ENCODE measurements around the gene SDK1.
"Not testable (repeated sequence)": the region's sequence is repeated elsewhere in the genome, so short reads cannot be mapped to it uniquely, and the experiment has no call there.

The SDK1 gene

DNA sequence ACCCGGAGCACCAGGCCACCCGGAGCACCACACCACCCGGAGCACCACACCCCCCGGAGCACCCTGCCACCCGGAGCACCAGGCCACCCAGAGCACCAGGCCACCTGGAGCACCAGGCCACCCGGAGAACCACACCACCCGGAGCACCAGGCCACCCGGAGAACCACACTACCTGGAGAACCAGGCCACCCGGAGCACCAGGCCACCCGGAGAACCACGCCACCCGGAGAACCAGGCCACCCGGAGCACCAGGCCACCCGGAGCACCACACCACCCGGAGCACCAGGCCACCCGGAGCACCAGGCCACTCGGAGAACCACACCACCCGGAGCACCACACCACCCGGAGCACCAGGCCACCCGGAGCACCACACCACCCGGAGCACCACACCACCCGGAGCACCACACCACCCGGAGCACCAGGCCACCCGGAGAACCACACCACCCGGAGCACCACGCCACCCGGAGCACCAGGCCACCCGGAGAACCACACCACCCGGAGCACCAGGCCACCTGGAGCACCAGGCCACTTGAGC is 916.1 kb downstream of the SDK1 start:
- not testable (repeated sequence) for DNase-seq

DNA sequence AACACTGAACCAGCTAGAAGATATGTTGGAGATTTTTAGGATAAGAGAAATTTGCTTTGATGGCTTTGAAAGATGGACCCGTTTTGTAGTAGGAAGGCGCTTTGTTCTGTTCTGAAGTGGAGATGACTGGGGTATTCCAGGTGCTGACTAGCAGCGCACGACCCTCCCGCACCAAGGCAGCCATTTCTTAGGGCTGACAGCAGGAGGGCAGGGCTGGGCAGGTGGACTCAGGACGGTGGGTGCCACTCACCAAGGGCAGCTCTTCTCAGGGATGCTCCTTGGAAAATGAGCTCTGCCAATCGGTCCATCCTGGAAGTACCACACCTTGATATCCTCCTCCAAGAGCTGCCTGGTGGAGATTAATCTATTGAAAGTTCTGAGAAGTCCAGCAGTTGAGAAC is 917.4 kb downstream of the SDK1 start:
- DNase-seq: no peak

DNA sequence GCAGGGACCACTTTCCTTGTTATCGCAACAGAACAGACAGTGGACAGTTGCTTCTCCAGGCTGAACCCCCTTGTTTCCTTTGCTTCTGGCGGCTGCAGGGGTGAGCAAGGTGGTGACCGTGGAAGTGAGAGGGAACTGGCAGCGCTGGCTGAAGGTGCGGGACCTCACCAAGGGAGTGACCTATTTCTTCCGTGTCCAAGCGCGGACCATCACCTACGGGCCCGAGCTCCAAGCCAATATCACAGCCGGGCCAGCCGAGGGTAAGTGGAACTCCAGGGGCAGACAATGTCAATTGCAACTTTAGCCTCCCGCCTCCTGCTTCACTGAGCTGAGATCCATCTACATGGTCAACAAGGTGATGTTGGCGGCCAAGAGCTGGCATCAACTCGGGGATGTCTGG is 919.0 kb downstream of the SDK1 start:
- DNase-seq: no peak

DNA sequence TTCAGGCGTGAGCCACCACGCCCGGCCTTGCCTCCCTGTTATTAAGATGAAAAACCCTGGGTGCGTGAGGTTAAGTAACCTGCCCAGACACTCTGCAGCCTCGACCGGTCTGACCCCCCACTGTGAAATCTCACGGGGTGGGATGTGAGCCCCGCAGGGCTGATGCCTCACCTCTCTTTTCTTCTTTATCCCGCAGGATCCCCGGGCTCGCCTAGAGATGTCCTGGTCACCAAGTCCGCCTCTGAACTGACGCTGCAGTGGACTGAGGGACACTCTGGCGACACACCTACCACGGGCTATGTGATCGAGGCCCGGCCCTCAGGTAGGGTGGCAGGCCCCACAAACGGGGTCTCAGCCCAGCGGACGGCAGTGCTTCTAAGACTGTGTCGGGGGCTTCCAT is 920.0 kb downstream of the SDK1 start:
- no peak for DNase-seq

DNA sequence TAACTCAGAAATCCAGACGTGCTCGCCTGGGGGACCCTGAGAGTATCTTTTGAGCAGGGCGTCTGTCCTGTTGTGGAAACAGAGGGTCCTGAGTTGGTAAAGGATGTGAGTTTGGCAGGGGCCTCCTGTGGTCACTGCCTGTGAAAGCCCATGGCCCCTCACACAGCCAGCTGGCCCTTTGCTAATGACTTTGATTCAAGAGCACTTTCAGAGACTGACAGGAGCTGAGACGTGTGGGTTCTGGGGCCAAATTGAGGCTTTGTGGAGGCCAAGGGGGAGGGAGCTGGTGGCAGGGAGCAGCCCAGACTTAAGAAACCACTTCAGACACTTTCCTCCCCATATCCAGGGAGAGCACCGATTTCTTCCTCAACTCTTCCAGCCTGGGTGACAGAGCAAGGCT is 921.6 kb downstream of the SDK1 start:
- no peak for DNase-seq

DNA sequence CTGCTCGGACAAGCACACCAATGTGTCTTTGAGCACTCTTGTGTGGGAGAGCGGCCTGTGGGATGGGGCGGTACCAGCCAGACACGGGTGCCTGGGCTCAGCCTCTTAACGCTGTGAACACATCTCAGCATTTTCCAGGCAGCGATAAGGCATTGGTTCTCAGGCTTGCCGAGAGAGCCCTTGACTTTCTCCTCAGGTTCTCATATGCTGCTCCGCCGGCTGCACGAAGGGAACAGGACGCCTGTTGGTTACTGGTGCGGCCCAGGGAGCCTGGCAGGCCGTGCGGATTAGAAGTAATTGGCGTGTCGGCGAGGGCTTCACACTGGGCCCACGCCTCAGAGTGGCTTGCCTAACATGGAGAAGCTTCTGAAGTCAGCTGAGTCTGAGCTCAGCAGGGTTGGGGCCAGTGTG is 924.3 kb downstream of the SDK1 start:
- peak; percentile 18 for DNase-seq

DNA sequence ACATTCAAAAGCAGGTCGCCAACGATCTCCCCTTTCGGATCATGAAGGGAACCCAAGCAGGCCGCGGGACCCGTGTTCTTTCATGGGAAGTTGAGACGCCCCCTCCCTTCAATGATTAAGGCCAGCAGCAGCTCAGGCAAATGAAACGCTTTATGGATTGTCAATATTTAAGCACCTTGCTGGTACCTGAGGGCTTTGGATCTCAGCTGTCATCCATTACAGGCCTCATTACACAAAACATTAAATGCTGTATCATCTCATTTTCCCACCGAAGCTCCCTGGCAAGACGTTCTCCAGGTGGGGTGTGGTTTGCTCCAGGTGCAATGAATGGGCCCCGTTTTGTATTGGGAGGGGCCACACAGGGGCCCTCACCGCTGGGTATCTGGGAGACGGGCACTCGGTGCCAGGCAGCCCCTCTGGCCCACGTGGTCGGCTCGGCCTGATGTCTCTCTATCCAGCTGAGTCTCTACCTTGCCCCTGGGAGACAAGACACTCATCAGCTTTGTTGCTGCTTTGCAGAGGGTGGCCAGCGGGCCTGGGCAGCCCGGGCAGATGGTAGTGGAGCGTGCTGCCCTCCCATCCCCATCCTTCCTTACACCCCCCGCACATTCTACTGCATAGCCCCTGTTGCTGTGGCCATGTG is 925.0 kb downstream of the SDK1 start:
- no peak for DNase-seq

DNA sequence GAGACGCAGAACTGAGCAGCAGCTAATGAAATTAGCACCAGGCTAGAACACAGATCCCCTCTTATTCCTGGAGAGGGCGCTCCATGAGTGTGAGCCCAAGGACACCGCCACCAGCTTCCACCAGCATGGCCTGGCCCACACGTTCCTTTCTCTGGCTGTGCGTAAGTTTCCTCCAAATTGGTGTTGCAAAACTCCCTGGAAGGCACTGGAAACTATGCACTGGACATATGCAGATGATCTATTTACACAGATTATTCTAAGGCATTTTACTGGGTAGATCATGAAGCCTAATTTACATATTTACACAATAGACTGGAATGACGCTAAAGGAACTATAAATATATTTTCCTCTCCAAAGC is 925.5 kb downstream of the SDK1 start:
- DNase-seq: no peak

DNA sequence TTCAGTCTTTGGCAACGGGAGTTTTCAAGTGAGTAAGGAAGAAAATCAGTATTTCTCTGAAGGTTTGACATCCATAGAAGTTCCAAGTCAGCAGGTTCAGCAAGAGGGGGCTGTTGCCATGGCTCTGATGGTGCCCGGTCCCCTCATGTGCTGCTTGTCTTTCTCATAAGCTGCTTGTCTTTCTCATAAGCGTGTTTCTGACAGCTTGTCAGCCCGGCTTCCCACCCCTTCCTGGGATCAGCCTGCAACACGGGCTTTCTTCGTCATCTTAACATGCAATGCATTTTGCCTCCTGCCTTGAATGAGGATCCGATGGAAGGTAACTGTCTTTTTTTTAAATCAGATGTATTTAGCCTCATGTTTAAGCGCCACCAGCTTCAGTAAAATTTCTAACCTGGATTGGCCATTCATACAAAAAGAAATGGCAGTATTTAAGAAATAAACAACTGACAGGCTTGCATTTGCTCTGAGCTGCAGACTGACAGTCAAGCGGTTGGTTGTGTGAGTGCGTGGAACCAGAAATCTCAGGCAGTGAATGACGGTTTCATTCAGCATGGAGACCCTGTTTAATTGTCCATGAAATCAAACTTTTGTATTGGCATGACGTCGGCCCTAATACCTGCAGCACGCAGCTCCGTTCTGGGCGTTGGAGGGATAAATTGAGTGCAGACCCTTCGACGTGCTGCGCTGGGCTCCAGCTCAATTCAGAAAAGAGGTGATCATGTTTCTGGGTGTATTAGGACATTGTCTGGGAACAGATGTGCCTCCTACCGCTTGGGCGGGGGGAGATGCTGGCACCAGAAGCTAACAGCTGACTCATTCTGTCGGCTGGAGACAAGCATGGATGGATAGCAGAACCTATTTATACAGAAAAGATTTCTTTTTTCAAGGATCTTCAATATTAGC is 926.3 kb downstream of the SDK1 start:
- DNase-seq: no peak

DNA sequence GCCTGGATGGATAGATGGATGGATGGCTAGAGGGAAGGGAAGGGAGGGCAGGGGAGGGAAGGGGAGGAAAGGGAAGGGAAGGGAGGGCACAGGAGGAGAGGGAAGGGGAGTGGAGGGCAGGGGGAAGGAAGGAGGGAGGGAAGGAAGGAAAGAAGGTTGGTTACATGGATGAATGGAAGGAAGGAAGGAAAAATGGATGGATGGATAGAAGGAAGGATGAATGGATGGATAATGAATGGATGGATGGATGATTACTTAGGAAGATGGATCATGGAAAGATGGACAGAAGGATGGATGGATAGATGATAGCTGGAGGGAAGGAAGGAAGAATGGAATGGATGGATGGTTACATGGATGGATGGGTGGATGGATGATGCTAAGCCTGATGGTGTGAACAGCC is 929.3 kb downstream of the SDK1 start:
- no peak for DNase-seq

DNA sequence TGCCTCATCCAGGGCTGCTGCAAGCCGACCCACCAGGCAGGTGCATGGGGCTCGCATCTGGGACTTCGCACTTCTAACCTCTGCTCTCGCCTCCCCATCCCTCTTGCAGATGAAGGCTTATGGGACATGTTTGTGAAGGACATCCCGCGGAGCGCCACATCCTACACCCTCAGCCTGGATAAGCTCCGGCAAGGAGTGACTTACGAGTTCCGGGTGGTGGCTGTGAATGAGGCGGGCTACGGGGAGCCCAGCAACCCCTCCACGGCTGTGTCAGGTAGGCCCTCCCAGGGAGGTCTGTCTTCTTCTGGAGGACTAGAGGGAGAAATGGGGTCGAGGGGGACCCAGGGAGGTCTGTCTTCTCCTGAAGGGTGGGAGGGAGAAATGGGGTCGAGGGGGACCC is 932.1 kb downstream of the SDK1 start:
- no peak for DNase-seq

DNA sequence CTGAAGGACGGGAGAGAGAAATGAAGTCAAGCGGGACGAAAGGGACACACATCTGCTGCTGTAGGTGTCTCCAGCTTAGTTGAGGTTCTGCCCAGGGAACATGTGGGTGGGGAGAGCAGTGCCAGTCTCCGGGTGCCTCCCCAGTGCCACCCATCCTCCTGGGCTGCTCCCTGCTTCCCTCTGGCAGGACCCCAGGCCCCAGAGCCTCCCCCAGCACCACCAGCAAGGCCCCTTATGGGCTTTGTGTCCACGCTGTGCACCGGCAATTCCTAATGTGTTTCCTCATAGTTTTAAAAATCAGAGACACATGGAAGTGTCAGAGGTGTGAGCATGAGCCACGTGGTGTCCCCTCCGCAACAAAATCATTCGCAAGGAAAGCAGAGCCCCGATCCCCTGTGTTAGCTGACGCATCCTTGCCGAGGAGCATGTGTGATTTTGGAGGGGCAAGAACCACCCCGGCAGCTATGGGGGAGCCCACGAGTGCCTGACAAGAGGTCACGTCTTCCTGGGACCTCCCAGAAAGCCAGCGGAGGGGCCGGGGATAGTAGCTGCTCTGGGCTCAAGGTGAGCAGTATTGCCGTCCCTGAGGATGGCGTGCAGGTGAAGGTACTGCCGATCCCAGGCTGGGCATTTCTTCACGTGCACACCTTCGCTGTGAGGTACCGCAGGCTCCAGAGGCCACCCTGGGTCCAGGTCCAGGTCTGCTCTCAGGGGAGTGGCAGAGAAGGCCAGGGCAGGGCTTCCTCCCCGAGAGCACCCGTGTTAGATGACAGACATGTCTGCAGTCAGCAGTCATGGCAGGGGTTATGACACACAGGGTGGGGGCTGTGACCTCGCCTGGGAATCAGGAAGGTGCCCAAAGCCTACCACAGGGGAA is 932.8 kb downstream of the SDK1 start:
- no peak for DNase-seq

DNA sequence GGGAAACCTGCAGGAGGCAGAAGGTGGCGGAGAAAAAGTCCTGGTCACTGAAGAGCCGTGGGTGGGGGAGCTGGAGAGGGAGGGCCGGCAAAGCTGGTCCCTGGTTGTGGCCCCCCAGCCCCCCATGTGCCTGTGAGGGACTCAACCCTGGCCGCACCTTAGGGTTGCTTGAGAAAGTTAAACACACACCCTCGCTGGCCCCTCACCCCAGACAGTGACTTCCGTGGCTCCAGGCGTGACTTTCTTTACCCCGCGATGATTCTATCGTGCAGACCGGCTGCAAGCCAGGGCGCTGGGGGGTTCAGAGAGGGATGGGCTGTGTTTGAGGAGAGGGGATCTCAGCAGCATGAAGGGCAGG is 933.4 kb downstream of the SDK1 start:
- DNase-seq: no peak

DNA sequence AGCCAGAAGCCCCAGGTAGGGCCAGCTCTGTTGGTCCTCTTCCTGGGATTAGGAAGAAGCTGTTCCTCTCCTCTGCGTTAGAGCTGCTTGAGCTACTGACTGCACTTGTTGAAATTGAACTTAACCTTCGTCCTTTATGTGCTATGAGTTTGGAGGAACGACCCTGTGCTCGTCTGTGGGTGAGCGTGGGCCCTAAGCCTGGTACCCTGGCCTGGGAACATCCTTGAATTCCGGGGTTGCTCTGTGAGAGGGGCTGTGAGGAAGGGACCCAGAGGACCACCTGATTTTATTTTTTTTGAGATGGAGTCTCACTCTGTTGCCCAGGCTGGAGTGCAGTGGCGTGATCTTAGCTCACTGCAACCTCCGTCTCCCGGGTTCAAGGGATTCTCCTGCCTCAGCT is 933.8 kb downstream of the SDK1 start:
- DNase-seq: no peak

DNA sequence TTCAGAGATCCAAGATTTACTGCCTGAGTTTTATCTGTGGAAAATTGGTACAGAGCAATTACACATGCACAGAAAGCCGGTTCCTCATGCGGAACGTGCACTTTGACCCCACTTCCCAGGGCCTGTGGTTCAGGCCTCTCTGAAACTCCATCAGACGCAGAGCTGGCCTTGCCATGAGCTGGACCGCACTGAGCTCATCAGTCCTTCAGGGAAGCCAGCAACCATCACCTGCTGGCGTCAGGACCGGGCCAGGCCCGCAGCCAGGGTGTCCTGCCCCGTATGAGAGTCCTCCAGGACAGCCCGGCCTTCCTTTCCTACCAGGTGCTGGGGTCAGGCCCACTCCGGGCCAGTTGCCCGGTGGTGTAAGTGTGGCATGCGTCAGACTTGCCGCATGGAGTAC is 934.5 kb downstream of the SDK1 start:
- no peak for DNase-seq

DNA sequence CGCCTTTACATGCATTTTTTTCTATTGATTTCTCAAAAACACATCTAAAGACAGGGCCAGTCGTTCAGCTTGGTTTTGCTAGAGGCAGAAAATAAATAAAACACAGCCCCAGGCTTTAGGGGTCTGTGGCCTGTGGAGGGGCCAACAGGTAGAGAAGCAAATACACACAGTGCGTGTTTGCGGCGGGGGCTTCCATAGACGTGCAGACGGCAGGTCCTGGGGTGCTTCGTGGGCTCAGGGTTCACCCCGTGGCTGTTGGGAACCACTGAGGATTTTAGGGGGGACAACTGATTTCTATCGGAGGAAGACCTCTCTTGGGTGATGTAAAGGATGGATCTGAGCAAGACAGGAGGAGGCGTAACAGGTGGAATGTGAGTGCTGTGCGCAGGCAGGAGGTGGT is 935.3 kb downstream of the SDK1 start:
- DNase-seq: no peak

DNA sequence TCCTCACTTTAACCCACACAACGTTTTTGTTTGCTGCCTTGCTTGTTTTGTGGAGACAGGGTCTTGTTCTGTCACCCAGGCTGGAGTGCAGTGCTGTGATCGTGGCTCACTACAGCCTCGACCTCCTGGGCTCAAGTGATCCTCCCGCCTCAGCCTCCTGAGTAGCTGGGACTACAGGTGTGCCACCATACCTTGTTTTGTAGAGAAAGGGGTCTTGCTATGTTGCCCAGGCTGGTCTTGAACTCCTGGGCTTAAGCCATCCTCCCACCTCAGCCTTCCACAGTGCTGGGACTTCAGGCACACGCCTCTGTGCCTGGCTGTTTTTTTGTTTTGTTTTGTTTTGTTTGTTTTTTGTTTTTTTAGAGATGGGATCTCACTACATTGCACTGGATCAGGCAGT is 935.8 kb downstream of the SDK1 start:
- DNase-seq: not testable (repeated sequence)

DNA sequence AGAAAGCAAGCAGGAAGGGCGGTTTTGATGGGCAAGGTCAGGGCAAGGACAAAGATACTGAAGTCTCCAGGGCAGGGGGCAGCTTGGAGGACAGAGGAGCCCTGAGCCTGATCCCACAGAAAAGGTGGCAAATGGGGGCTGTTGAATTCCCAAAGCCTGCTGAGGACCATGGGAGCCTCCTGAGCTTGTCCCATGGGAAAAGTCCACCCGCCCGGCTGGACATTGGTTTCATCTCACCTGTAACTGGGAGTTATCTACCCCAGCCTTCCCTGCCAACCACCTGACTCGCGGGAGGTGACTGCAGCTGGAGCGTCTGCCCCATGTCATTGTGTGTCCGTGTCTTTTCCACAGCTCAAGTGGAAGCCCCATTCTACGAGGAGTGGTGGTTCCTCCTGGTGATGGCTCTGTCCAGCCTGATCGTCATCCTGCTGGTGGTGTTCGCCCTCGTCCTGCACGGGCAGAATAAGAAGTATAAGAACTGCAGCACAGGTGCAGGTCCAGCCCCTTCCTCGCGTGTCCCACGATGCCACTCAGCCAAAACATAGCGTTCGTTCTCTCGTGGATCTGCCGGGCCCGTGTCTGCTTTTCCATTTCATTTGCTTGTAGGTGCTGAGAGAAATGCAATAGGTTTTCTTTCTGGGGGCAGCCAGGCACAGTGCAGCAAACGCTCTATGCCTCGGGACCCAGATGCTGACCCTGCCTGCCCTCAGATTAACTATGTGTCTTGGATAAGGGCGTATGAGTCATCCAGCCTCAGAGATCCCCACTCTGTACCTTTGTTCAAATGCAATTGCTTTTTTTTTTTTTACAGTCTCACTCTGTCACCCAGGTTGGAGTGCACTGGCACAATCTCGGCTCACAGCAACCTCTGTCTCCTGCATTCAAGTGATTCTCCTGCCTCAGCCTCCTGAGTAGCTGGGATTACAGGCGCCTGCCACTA is 936.5 kb downstream of the SDK1 start:
- DNase-seq: no peak

DNA sequence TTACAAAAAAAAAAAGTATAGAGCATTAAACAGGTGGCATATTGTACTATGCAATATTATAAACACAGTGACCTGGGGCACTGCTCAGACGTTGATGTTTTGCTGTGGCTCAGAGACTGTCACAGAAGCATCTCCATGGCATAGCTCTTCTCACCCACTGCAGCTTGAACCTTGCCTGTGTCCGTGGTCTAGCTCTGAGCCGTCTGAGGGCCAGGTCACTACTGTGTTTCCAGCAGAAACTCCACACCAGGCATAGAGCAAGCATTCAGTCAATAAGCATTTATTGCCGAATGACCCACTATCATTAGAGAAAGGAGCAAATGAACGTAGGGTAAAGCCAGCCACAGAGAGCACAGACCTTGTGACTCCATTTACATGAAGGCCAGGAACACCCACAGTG is 937.8 kb downstream of the SDK1 start:
- no peak for DNase-seq

DNA sequence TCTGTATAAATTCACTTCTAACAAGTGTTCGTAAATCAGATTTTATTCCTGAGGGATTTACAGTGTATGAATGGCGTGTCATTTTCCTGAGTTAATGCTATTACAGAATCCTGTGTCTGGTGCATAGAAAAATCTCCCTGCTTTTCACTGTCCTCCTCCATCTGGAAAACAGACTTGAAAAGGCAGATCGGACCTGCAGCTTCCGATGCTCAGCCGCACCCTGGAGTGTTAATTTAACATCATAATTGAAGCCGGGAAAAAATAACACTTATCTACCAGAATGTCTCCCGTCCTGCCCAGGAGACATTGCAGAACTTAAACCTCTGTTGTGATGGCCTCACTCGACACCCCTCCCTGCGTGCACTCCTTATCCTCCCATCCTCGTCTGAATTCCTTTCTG is 939.0 kb downstream of the SDK1 start:
- no peak for DNase-seq

DNA sequence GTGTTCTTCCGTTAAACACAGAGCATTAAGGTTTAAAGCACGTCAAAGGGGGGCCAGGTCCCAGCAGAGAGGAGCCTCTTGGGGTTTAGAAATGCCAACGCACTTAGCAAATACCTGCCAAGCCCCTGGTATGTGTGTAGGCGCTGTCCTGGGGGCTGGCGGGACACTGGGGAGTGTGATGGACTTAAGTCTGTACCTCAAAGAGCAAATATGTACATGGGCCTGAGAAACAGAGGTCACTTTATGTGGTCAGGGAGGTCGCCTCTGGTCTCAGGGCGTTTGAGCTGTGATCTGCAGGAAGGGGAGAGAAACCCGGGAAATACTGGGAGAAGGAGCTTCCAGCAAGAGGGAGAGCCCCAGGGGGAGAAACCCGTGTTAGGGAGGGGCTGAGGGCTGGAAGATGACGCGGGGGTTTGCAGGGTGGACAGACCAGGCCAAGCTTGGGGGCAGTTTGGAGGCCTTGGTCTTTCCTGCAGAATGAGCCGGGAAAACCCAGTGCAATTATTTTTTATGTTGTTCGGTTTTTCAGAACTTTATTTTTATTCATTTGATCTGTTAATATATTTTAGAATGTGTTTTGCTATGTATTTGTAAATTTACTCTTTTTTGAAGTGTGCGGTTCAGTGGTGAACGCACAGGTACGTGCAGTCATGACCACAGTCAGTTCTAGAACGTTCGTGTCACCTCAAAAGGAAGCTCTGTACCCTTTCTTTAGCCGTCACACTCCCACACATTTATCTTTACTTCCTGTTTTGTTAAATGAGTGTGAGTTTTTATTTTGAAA is 939.7 kb downstream of the SDK1 start:
- DNase-seq: no peak

DNA sequence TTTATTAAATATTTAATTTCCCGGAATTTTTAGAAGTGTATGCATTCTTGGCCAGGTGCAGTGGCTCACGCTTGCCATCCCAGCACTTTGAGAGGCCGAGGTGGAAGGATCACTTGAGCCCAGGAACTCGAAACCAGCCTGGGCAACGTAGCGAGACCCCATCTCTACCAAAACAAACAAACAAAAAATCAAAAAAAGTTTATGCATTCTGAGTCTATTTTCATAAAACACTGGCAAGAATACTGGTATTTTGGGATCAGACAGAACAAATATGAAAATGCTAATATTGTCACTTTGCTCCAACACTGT is 940.2 kb downstream of the SDK1 start:
- DNase-seq: no peak
